IMR-90 (cell line): Measurements from ENCODE around the gene SLC18A2. TPM values are rescaled to one million over a fixed set of nuclear protein-coding genes. Genes with fewer than 3 reads are reported as not detected.

Source experiments
- ATAC-seq: fragments of 200-7000 bp; cut with Tn5 transposase; 2 replicates; pipeline ENCODE4 v1.9.1; 2020; ENCODE audit warnings: low read depth, mild to moderate bottlenecking, moderate library complexity
- BruUV-seq: library from RNA; stranded (reverse); fragments of 400-500 nt; replicated peaks from 2 replicates; lab custom pipeline; 2021; lab: Mats Ljungman, UMichigan
- CTCF ChIA-PET: fragments of 300-600 bp; formaldehyde crosslinking; extraction: SDS; loops from one replicate; lab custom pipeline; 2021; ENCODE audit warnings: antibody characterized with exemption; lab: Yijun Ruan, JAX
- POLR2A ChIA-PET: fragments of 300-600 bp; sonication (Branson Sonifier 250); formaldehyde crosslinking; loops from one replicate; lab custom pipeline; 2022; ENCODE audit warnings: antibody characterized with exemption; ENCODE audit not compliant: unreplicated experiment; lab: Charles Lee
- DNase-seq: peaks from one replicate; pipeline ENCODE4 v3.0.0; 2013
- H2AFZ ChIP-seq: replicated peaks from 2 replicates; pipeline ENCODE3; 2013; ENCODE audit warnings: low read length, mild to moderate bottlenecking; ENCODE audit not compliant: poor library complexity
- H2AK5ac ChIP-seq: 2 replicates; pipeline ENCODE4 v1.6.1; 2013; ENCODE audit warnings: low read depth, low read length, inconsistent platforms
- H2AK9ac ChIP-seq: replicated peaks from 2 replicates; pipeline ENCODE3; 2013; ENCODE audit warnings: mild to moderate bottlenecking, low read depth, low read length, moderate library complexity; ENCODE audit not compliant: poor library complexity
- H2BK120ac ChIP-seq: 2 replicates; pipeline ENCODE4 v1.6.1; 2013; ENCODE audit warnings: low read depth, low read length, inconsistent platforms
- H2BK15ac ChIP-seq: 3 replicates; pipeline ENCODE4 v1.6.1; 2013; ENCODE audit warnings: low read depth, low read length, inconsistent platforms
- H2BK20ac ChIP-seq: 2 replicates; pipeline ENCODE4 v1.6.1; 2013; ENCODE audit warnings: low read depth, mild to moderate bottlenecking, inconsistent platforms, low read length, moderate library complexity
- H2BK5ac ChIP-seq: 2 replicates; pipeline ENCODE4 v1.6.1; 2013; ENCODE audit warnings: mild to moderate bottlenecking, low read depth, low read length, inconsistent platforms; ENCODE audit not compliant: poor library complexity, severe bottlenecking
- H3K14ac ChIP-seq: replicated peaks from 2 replicates; pipeline ENCODE4 v1.6.1; 2013; ENCODE audit warnings: low read depth, low read length, inconsistent platforms
- H3K18ac ChIP-seq: 2 replicates; pipeline ENCODE4 v1.6.1; 2013; ENCODE audit warnings: low read depth, low read length, control low read depth
- H3K23ac ChIP-seq: 2 replicates; pipeline ENCODE4 v1.6.1; 2013; ENCODE audit warnings: low read depth, low read length, inconsistent platforms
- H3K27ac ChIP-seq: 2 replicates; pipeline ENCODE4 v1.5.1; 2013; ENCODE audit warnings: mild to moderate bottlenecking, control low read depth, low read length; ENCODE audit not compliant: insufficient read depth
- H3K27me3 ChIP-seq: 2 replicates; pipeline ENCODE4 v1.6.1; 2013; ENCODE audit warnings: low read length; ENCODE audit not compliant: control insufficient read depth, insufficient read depth
- H3K36me3 ChIP-seq: 2 replicates; pipeline ENCODE4 v1.6.1; 2013; ENCODE audit warnings: low read length, mixed read lengths; ENCODE audit not compliant: control insufficient read depth, insufficient read depth
- H3K4ac ChIP-seq: 2 replicates; pipeline ENCODE4 v1.6.1; 2013; ENCODE audit warnings: low read depth, low read length, inconsistent platforms
- H3K4me1 ChIP-seq: 2 replicates; pipeline ENCODE4 v1.6.1; 2013; ENCODE audit warnings: low read length, mixed read lengths; ENCODE audit not compliant: control insufficient read depth, insufficient read depth
- H3K4me2 ChIP-seq: 2 replicates; pipeline ENCODE4 v1.6.1; 2013; ENCODE audit warnings: low read depth, mild to moderate bottlenecking, control low read depth, low read length, moderate library complexity
- H3K4me3 ChIP-seq: 2 replicates; pipeline ENCODE4 v1.5.1; 2013; ENCODE audit warnings: low read depth, mild to moderate bottlenecking, control low read depth, low read length, moderate library complexity; ENCODE audit not compliant: insufficient read depth
- H3K56ac ChIP-seq: 2 replicates; pipeline ENCODE4 v1.6.1; 2013; ENCODE audit warnings: low read length, inconsistent platforms; ENCODE audit not compliant: insufficient read depth; ENCODE audit errors: extremely low read depth
- H3K79me1 ChIP-seq, 2 experiments: 2 replicates each; pipeline ENCODE4 v1.6.1; 2013; ENCODE audit warnings: low read length in 2 of 2, inconsistent platforms in 1 of 2, low read depth in 1 of 2
- H3K9ac ChIP-seq: 2 replicates; pipeline ENCODE4 v1.6.1; 2013; ENCODE audit warnings: low read depth, low read length, control low read depth
- H3K9me1 ChIP-seq: 2 replicates; pipeline ENCODE4 v1.6.1; 2013; ENCODE audit warnings: low read length, inconsistent platforms; ENCODE audit not compliant: insufficient read depth
- H3K9me3 ChIP-seq: 2 replicates; pipeline ENCODE4 v1.6.1; 2013; ENCODE audit warnings: low read length; ENCODE audit not compliant: control insufficient read depth, insufficient read depth
- H4K20me1 ChIP-seq: 2 replicates; pipeline ENCODE4 v1.6.1; 2013; ENCODE audit warnings: low read length, inconsistent platforms; ENCODE audit not compliant: insufficient read depth
- H4K5ac ChIP-seq: 2 replicates; pipeline ENCODE4 v1.6.1; 2013; ENCODE audit warnings: mild to moderate bottlenecking, low read depth, low read length, control low read depth
- H4K8ac ChIP-seq, 2 experiments: 2 replicates each; pipeline ENCODE4 v1.6.1; 2013; ENCODE audit warnings: low read depth in 2 of 2, low read length in 2 of 2, control low read depth in 1 of 2, inconsistent platforms in 1 of 2
- H4K91ac ChIP-seq: 2 replicates; pipeline ENCODE4 v1.6.1; 2013; ENCODE audit warnings: low read depth, low read length, inconsistent platforms; ENCODE audit not compliant: insufficient read depth
- CHD1 ChIP-seq: IDR thresholded peaks from 2 replicates; pipeline ENCODE4 v1.6.1; 2012; ENCODE audit warnings: low read depth, low read length, improper control_type of control experiment
- FOS ChIP-seq: fragments of 150-350 bp; IDR thresholded peaks from 2 replicates; pipeline ENCODE4 v1.6.1; 2016; ENCODE audit warnings: low read depth, low read length
- NFE2L2 ChIP-seq: fragments of 150-350 bp; IDR thresholded peaks from 2 replicates; pipeline ENCODE4 v1.6.1; 2016; ENCODE audit warnings: low read depth, mild to moderate bottlenecking, low read length
- POLR2A ChIP-seq: IDR thresholded peaks from 2 replicates; pipeline ENCODE4 v1.6.1; 2012; ENCODE audit warnings: mild to moderate bottlenecking, low read depth, low read length
- RCOR1 ChIP-seq: IDR thresholded peaks from 2 replicates; pipeline ENCODE4 v1.6.1; 2012; ENCODE audit warnings: mild to moderate bottlenecking, low read length, improper control_type of control experiment; ENCODE audit not compliant: insufficient replicate concordance
- RFX5 ChIP-seq: IDR thresholded peaks from 2 replicates; pipeline ENCODE4 v1.8.0; 2012; ENCODE audit warnings: low read depth, mild to moderate bottlenecking, low read length, moderate library complexity
- SMC3 ChIP-seq: fragments of 150-350 bp; IDR thresholded peaks from 2 replicates; pipeline ENCODE4 v1.6.1; 2016; ENCODE audit warnings: low read depth, mild to moderate bottlenecking, antibody characterized with exemption, low read length, moderate library complexity
- USF2 ChIP-seq: fragments of 150-350 bp; IDR thresholded peaks from 2 replicates; pipeline ENCODE4 v1.6.1; 2017; ENCODE audit warnings: mild to moderate bottlenecking, antibody characterized with exemption, low read length, low read depth
- WGBS, 2 experiments: methylation state at CpG; one replicate each; pipeline versions ENCODE4 v1.1.5 to v1.1.7; 2013; ENCODE audit warnings: missing lambda C conversion rate in 2 of 2; ENCODE audit not compliant: insufficient read length in 1 of 2; ENCODE audit errors: extremely low coverage in 2 of 2; 5-methylcytosine and 5-hydroxymethylcytosine counted together
- dilution Hi-C: fragments of 300-500 bp; cut with HindIII; formaldehyde crosslinking; loops from one replicate; pipeline ENCODE4 v1.14.3; 2018; ENCODE audit warnings: low sequenced_read_pairs; ENCODE audit not compliant: unreplicated experiment
- in situ Hi-C: fragments of 300-500 bp; cut with MboI; formaldehyde crosslinking; loops from 3 replicates; pipeline ENCODE4 v1.14.3; 2019; ENCODE audit warnings: low sequenced_read_pairs, inconsistent platforms, mixed read lengths
- intact Hi-C: fragments of 100-400 bp; cut with micrococcal nuclease; formaldehyde crosslinking; loops from 2 replicates; pipeline ENCODE4 v1.10.0; 2022
- polyA plus RNA-seq, 3 experiments: library from polyadenylated mRNA; depleted of rRNA; stranded (reverse); fragments of >200 nt; gene quantifications; 2 replicates each; pipeline ENCODE4 v1.2.3, GENCODE V29; 2012; ENCODE audit warnings: low replicate concordance in 1 of 3
- total RNA-seq: library from RNA; depleted of rRNA; stranded (reverse); fragments of >200 nt; gene quantifications from 2 replicates; pipeline ENCODE4 v1.2.3, GENCODE V29; 2012

SLC18A2 gene
- total and polyA plus RNA-seq, 2 of the 4 experiments (the other 2 are of a cell fraction) = not detected

GRCh38 chr10:117212176-117212575 is 28.7 kb upstream of the SLC18A2 start:
- Histone ChIP-seq H2BK5ac (no peak overlapping the region), H4K8ac (no peak overlapping the region), H2AFZ (no peak overlapping the region), H4K5ac (no peak overlapping the region), H3K9me3 (no peaks in the 10 kb centered on the region), H2BK15ac (no peak overlapping the region), H3K4me2 (no peak overlapping the region), H3K4ac (no peak overlapping the region), H2BK120ac (no peak overlapping the region), H3K4me1 (no peaks in the 10 kb centered on the region), H3K4me3 (no peak overlapping the region), H2AK5ac (no peak overlapping the region), H3K36me3 (no peaks in the 10 kb centered on the region), H3K27ac (no peak overlapping the region), H3K27me3 (peaks cover 5% of the 10 kb centered on the region), H4K91ac (no peak overlapping the region), H3K14ac (no peak overlapping the region), H2AK9ac (no peak overlapping the region), H3K79me1 (no peaks in the 10 kb centered on the region), H3K23ac (no peak overlapping the region), H3K9me1 (no peaks in the 10 kb centered on the region), H4K20me1 (no peaks in the 10 kb centered on the region), H3K56ac (no peak overlapping the region), H3K9ac (no peak overlapping the region), H3K18ac (no peak overlapping the region), H2BK20ac (no peak overlapping the region)
- intact Hi-C loops = loop anchor here (10.0 kb wide), 2 partner anchors 233 to 263 kb away; no protein-coding TSS in a partner anchor
- dilution Hi-C loops = no loop called here
- BruUV-seq = no TSS peak
- in situ Hi-C loops = loop anchor here (25.0 kb wide), 1 partner anchor 1025 kb away; no protein-coding TSS in a partner anchor
- ChIA-PET POLR2A (no interaction called here), CTCF (no interaction called here)
- WGBS, 2 experiments = no CpG with 5 or more reads among the region's 1 CpG
- DNase-seq (no peak), ATAC-seq (no peak)
- TF ChIP-seq SMC3 (no peak), POLR2A (no peak), USF2 (no peak), RFX5 (no peak), RCOR1 (no peak), NFE2L2 (no peak), FOS (no peak), CHD1 (no peak)
